Superior temporal gyrus (tissue), 1 donor: ENCODE measurements around the gene PLPP7.
A peak's percentile ranks its signal among the peaks of the same experiment; 100 is the strongest.
"Not testable (repeated sequence)": the region's sequence is repeated elsewhere in the genome, so short reads cannot be mapped to it uniquely, and the experiment has no call there.

ENCODE experiments used
- DNase-seq: peaks from one replicate; pipeline ENCODE4 v3.0.0-alpha.2; 2016; ENCODE audit errors: extremely low spot score

The PLPP7 gene

GRCh38 chr9:131266266-131267229 lies 23.0 kb upstream of the PLPP7 start:
- DNase-seq, result no peak

DNA sequence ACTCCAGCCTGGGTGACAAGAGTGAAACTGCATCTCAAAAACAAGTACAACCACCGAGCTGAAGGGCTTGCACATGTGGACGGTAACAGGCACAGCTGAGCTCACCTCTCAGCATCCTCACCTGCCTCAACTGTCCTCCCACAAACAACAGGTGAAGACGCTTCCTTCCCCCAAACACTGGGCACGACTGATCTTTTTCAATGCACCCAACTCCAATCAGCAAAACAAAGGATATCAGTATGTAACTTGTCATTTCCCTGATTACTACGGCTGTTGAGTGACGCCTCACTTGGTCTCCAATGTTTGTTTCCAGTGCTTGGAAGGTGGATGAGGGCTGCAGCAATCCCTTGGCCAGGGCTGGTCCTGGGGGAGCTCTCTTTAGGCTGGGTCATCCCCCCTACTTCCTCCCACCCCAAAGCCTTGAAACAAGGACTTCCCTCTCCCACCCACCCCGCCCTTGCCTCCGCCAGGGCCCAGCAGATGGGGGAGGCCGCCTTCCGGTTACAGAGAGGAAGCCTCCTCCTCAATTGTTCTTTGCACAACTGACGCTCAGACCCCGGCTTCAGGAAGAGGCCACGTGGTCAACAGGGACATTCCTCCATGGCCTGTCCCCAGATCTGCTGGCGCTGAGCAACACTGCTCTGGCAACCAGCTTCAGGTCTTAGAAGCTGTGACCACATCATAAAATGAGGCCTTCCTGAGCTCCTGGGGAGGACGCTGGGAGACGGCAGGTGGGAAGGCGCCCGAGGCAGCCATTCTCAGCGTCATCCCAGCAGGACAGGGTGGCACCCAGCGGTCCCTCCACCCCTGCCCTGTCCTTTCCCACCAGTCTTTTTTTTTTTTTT lies 19.1 kb upstream of the PLPP7 start:
- DNase-seq, result no peak

DNA sequence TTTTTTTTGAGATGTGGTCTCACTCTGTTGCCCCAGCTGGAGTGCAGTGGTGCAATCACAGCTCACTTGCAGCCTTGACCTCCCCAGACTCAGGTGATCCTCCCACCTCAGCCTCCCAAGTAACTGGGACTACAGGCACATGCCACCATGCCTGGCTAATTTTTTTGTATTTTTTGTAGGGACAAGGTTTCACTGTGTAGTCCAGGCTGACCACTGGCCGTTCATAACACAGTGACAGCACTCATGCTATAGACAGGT lies 18.6 kb upstream of the PLPP7 start:
- DNase-seq, result not testable (repeated sequence)

DNA sequence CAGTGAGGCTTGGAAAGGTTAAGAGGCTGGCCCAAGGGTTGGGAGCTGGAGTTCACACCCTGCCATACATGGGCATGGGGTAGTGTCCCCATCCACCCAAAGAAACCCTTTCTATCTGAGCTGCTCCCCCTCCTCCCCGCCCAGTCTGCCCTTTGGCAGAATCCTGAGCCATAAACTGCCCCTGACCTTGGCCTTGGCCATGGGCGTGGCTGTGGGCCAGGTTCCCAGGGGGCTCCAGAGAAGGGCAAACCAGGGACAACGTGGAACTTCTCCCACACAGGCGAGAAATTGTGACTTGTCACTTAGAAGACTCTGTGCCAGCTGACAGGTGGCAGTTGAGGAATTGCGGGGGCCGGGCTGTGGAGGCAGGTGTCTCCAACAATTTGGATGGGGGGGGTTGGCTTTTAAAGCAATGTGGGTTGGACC lies 18.0 kb upstream of the PLPP7 start:
- DNase-seq, result no peak

GRCh38 chr9:131272212-131272611 lies 17.3 kb upstream of the PLPP7 start:
- no peak for DNase-seq

DNA sequence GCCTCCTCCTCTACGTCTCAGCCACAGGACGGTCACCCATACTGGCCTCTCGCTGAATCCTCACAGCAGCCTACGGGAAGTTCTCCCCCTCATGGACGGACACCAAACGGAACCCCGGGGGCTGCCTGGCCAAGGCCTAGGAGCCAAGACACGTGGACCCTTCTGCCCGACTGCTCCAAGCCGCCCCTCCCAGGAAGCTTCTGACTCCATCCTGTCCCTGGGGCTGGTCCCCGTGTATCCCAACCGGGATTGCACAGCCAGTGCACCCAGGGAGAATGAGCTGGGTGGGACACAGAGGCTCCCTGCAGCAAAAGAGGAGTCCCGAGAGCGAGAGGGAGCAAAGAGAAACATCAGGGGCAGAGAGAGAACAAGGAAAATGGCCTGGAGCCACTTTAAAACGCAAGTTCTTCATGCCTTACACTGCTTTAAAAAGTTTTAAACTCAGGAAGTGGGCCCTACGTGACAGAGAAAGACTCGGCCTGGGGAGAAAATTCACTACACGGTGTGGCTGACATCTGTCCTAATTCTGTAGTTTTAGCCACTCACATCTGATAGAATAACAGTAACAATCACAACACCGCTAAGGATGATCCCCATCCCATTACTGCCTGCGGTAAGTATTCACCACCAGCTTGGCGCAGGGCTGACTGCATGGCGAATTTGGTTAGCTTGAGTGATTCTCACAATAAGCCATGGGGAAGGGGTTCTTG lies 16.2 kb upstream of the PLPP7 start:
- no peak for DNase-seq

DNA sequence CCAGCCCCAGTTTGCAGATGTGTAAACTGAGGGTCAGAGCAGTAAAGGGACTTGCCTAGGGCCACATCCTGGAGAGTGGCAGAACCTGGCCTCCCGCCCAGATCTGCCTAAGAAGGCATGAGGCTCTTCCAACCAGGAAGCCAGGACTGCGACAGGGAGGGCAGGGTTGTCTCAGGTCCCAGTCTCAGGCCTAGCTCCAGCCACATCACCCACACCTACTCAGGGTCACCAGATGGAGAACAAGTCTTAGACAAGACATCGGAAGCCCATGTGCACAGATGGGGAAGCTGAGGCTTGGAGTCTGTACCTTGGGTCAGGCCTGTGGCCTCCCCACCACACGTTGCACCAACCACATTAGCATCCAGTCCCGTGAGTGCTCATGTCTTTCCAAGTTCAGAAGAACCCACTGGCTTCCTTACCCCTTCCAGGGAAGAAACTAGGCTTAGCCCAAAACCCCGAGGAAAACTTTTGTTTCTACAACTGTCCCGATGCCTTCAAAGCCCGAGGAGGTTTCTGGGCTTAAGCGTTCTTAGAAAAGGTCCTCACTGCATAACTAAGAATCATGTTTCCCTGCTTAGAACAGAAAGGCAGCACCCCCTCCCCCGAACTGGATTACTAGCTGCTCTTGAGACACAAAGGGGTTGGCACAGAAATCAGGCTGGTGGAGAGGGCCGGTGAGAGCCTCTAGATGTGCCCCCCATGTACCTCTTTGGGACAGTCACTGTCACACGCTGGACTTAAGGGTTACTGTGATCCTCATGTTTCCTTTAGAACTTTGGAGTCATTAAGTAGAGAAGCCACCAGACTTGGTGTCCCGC lies 15.5 kb upstream of the PLPP7 start:
- DNase-seq, result no peak

DNA sequence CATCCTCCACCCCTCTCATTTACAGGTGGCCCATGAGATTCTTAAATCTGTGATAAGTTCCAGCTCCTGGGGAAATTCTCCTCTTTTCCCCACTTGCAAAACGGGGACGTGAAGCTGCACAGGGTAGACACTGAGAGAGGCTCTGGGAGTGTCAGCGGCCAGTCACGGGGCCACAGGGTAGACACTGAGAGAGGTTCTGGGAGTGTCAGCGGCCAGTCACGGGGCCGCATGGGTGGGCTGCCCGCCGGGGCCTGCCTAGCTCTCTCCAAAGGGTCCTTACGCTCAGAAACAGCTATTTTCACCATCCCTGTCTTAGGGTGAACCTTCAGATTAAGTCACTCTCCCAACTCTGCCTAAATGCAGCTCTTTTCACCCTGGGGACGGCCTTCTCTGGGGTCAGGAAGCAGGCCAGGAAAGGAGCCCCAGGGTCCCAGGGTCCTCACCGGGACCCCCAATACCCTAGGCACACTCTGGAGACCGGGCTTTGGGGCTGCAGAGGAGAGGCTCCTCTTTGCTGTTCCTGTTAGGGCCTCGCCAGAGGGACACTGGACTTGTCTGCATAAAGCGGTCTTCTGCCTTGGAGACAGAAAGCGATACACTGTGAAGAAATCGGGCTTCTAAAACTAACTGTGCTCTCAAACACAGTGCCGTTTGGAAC lies 14.7 kb upstream of the PLPP7 start:
- DNase-seq, result no peak

DNA sequence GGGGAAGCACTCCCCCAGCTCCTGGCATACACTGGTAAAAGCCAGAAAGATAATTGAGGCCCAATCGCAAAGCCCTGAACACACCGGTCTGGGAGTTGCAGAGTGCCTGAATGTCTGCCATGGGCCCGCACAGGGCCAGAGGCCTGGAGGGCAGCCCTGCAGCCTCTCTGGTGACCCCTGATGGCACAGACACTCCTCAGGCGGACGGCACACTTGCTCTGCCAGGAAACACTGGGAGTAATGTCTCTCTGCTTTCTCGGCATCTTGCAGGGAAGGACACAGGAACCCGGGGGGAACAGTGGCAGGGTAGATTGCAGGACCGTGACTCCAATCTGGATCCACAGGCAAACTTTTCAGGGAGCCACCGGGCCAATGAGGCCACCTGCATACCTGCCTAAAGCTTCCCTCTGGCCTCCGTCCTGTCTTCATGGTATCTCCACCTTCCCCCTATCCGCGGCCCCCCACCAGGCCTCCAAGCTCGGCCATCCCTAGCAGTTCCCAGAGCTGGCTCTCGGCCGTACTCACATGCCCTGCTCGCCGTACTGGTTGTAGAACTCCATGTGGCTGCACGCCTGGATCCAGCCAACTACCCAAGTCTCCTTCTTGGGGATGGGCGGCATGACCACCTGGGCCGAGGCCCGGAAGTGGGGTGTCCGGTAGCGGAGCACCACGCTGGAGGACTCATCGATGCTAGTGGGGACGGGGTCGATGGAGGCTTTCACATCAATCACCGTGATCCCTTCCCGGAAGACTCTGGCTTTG lies 14.0 kb upstream of the PLPP7 start:
- no peak for DNase-seq

GRCh38 chr9:131276094-131276888 lies 13.2 kb upstream of the PLPP7 start, which contains the start of gene FAM78A:
Gene FAM78A (minus strand): TSS chr9:131276510. CDS start chr9:131276179, 331 bp downstream.
- DNase-seq, result no peak

DNA sequence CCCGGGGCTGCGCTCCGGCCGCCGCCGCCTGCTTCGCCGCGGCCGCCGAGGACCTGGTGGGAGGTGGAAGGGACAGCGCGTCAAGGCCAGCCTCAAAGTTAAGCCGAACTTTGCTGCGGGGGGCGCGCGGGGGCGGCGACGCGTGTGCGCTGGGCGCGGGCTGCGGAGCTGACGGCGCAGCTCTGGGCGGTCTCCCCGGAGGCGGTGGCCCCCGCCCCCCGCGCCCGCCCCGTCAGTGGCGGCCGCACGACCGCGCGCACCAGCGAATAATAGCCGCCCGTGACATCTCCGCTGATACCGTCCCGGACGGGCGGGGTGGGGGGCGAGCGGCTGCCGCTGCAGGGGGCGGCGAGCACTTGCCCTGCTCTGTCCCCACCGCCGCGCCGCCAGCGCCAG lies 12.6 kb upstream of the PLPP7 start:
- no peak for DNase-seq

DNA sequence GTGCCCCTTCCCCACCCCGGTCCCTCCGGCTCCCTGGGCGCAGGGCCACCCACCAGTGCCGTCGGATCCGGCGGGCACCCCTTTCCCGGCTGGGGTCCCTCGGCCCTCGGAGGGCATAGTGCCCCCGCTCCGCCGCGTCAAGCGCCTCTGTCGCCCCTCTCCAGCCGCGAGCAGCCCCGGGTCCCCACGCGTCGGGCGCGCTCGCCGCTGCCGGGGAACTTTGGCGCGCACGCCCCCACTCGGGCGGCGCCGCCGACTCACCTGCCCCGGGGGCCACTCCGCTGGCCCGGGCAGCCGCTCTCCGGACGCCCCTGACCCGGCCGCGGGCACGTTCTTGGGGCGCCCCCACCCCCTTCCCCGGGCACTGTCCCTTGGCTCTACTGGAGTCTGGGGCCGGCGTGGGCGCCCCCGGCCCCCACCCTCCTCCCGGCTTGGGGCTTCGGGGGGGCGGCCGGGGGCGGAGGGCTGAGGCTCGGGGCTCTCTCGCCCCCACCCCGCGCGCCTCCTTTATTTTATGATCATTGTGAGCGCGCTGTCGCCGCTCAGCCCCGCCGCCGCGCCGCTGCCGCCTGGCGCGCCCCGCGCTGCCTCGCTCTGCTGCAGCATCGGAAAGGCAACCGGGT lies 12.1 kb upstream of the PLPP7 start:
- no peak for DNase-seq

GRCh38 chr9:131277910-131278701 lies 11.4 kb upstream of the PLPP7 start:
- peak; percentile 87 for DNase-seq

- no peak for DNase-seq
These were observed 10.8 kb upstream of the PLPP7 start for GRCh38 chr9:131278702-131279111.

GRCh38 chr9:131279196-131279862 lies 10.2 kb upstream of the PLPP7 start:
- DNase-seq, result no peak

DNA sequence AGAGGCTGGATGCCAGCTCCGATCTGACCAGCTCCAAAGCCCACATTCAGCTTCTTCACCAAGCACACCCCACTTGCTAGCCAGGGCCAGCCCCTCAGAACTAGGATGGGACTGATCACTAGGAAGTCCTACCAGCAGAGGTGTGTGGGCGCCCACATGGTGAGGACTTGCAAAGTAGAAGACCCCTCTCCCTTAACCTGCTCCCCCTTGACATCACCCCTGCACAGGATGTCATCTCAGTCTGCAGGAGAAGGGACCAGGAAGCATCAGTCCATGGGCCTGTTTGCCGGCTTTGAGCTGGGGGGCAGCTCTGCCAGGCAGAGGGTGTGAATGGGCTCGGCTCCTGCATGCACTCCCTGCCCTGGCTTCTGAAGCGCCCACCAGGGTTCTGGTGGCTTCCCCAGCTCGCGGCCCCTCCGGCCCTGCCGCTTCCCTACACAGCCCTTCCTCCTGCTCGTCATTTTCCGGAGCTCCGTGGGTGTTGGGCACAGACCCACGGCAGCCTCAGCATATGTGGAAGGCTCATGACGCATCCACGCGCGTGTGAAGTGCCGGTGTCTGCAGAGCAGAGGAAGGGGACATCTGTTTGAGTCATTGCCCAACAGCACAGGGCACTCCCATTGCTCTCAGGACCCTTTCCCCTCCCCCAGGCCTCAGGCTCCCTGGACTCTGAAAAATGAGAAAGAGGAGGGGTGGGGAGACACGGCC lies 9.5 kb upstream of the PLPP7 start:
- DNase-seq, result no peak

- DNase-seq, result no peak
These were observed 8.9 kb upstream of the PLPP7 start for GRCh38 chr9:131280660-131281059.
